GM20431 (cell line): Measurements from ENCODE around the gene TMEM130.
"Not testable (repeated sequence)": the region's sequence is repeated elsewhere in the genome, so short reads cannot be mapped to it uniquely, and the experiment has no call there.

ENCODE experiments used
- in situ Hi-C: fragments of 300-500 bp; cut with MseI, MboI; formaldehyde crosslinking; loops from one replicate; pipeline ENCODE4 v1.15.0; 2020; ENCODE audit warnings: low sequenced_read_pairs; ENCODE audit not compliant: unreplicated experiment

TMEM130 gene

GRCh38 chr7:98878365-98879197, 8.8 kb upstream of the TMEM130 start, which contains the start of gene TRRAP:
TSS of gene TRRAP (plus strand) at chr7:98878532. CDS start at chr7:98881151, 2,619 bp downstream.
- in situ Hi-C loops = no loop called here

GRCh38 chr7:98877692-98878364, 8.0 kb upstream of the TMEM130 start:
- in situ Hi-C loops = no loop called here

GRCh38 chr7:98877146-98877545, 7.3 kb upstream of the TMEM130 start:
- in situ Hi-C loops = no loop called here

- in situ Hi-C loops = no loop called here
Observed at GRCh38 chr7:98875501-98875900, 5.7 kb upstream of the TMEM130 start.

- in situ Hi-C loops = no loop called here
Observed at GRCh38 chr7:98874942-98875341, 5.1 kb upstream of the TMEM130 start.

GRCh38 chr7:98873610-98874009, 3.8 kb upstream of the TMEM130 start:
- in situ Hi-C loops = not testable (repeated sequence)

- in situ Hi-C loops = no loop called here
Observed at GRCh38 chr7:98872328-98872924, 2.6 kb upstream of the TMEM130 start.

- in situ Hi-C loops = no loop called here
Observed at GRCh38 chr7:98870807-98871491, 1.1 kb upstream of the TMEM130 start.

- in situ Hi-C loops = no loop called here
Observed at GRCh38 chr7:98870121-98870651, 372 bp upstream of the TMEM130 start.

- in situ Hi-C loops = no loop called here
Observed at GRCh38 chr7:98869027-98869596, 702 bp downstream of the TMEM130 start.

GRCh38 chr7:98868450-98868849, 1.4 kb downstream of the TMEM130 start:
- in situ Hi-C loops = no loop called here

GRCh38 chr7:98866765-98867164, 3.0 kb downstream of the TMEM130 start:
- in situ Hi-C loops = no loop called here

- in situ Hi-C loops = no loop called here
Observed at GRCh38 chr7:98866351-98866750, 3.5 kb downstream of the TMEM130 start.

- in situ Hi-C loops = no loop called here
Observed at GRCh38 chr7:98864731-98865453, 4.9 kb downstream of the TMEM130 start.

- in situ Hi-C loops = no loop called here
Observed at GRCh38 chr7:98863601-98864000, 6.2 kb downstream of the TMEM130 start.

GRCh38 chr7:98862716-98863420, 6.9 kb downstream of the TMEM130 start:
- in situ Hi-C loops = no loop called here

GRCh38 chr7:98862203-98862602, 7.6 kb downstream of the TMEM130 start:
- in situ Hi-C loops = no loop called here

GRCh38 chr7:98860071-98860470, 9.7 kb downstream of the TMEM130 start:
- in situ Hi-C loops = no loop called here
